Stomach (tissue), 9 donors: Measurements from ENCODE around the gene ATP9B. TPM values are rescaled to one million over a fixed set of nuclear protein-coding genes. Genes with fewer than 3 reads are reported as not detected.

Experiments used
- DNase-seq, 2 donors: peaks; one replicate each; pipeline versions ENCODE4 v3.0.0 to v3.0.0-alpha.2; 2013 to 2019
- H3K27ac ChIP-seq, 5 donors: fragments of 200-600 bp in 4 of 5; sonication (generic) in 4 of 5; one replicate each; pipeline ENCODE4 v1.5.1; 2013 to 2019; ENCODE audit warnings: mild to moderate bottlenecking in 1 of 5, moderate library complexity in 1 of 5
- H3K27me3 ChIP-seq, 3 donors: fragments of 200-600 bp; sonication (generic); one replicate each; pipeline ENCODE4 v1.5.1; 2017 to 2019; ENCODE audit warnings: mixed run types in 1 of 3
- H3K36me3 ChIP-seq, 4 donors: fragments of 200-600 bp; sonication (generic); 1 replicate in 3 of 4; 2 replicates in 1 of 4; pipeline ENCODE4 v1.5.1; 2016 to 2019
- H3K4me1 ChIP-seq, 4 donors: fragments of 200-600 bp; sonication (generic); one replicate each; pipeline ENCODE4 v1.5.1; 2016 to 2019
- H3K4me3 ChIP-seq, 4 donors: fragments of 200-600 bp; sonication (generic) in 3 of 4; one replicate each; pipeline ENCODE4 v1.5.1; 2016 to 2019; ENCODE audit warnings: mild to moderate bottlenecking in 1 of 4
- H3K9me3 ChIP-seq, 4 donors: fragments of 200-600 bp; sonication (generic); one replicate each; pipeline ENCODE4 v1.5.1; 2016 to 2019
- EP300 ChIP-seq: sonication (generic); formaldehyde crosslinking; IDR thresholded peaks from one replicate; pipeline ENCODE4 v1.6.1; 2017; ENCODE audit warnings: antibody characterized with exemption
- POLR2A ChIP-seq, 4 donors: fragments of 450-650 bp; IDR thresholded peaks; one replicate each; pipeline ENCODE4 v1.6.1; 2016; ENCODE audit warnings: antibody characterized with exemption in 4 of 4, control low read depth in 2 of 4, mild to moderate bottlenecking in 1 of 4, moderate library complexity in 1 of 4
- POLR2AphosphoS5 ChIP-seq, 3 donors: sonication (generic); formaldehyde crosslinking; IDR thresholded peaks; one replicate each; pipeline ENCODE4 v1.6.1; 2016; ENCODE audit warnings: antibody characterized with exemption in 3 of 3
- WGBS, 5 donors: extraction: QIAGEN DNeasy Blood & Tissue Kit in 3 of 5; methylation state at CpG; one replicate each; pipeline versions ENCODE4 v1.1.5 to v1.1.7; 2013 to 2018; 5-methylcytosine and 5-hydroxymethylcytosine counted together
- intact Hi-C: fragments of 100-400 bp; cut with DNase I; formaldehyde crosslinking; loops from one replicate; pipeline ENCODE4 v1.15.1; 2023; ENCODE audit warnings: low total_unique reads
- polyA plus RNA-seq, 3 donors: library from polyadenylated mRNA; stranded (reverse); fragments of 200-250 nt; gene quantifications; one replicate each; pipeline ENCODE4 v1.2.3, GENCODE V29; 2013
- total RNA-seq, 5 donors: library from RNA; depleted of rRNA; stranded (reverse); fragments of >200 nt; gene quantifications; one replicate each; pipeline versions ENCODE4 v1.1.0 to v1.2.3, GENCODE V29; 2014 to 2016
- TF ChIP-seq, protein P1 (sequence below), 7 experiments: fragments of 450-650 bp in 4 of 7; fragments of 200-600 bp in 3 of 7; sonication (generic) in 3 of 7; IDR thresholded peaks; one replicate each; pipeline ENCODE4 v1.5.1; 2016 to 2019; ENCODE audit warnings: antibody characterized with exemption in 7 of 7, control low read depth in 2 of 7, mild to moderate bottlenecking in 1 of 7
- donor health status: healthy with polysubstance abuse.
- donor health status: Bipolar disorder and iron deficiency.
- donor health status: healthy.

The ATP9B gene
- total and polyA plus RNA-seq, 8 donors = 10.6 to 128 (median 34.9) TPM

DNA sequence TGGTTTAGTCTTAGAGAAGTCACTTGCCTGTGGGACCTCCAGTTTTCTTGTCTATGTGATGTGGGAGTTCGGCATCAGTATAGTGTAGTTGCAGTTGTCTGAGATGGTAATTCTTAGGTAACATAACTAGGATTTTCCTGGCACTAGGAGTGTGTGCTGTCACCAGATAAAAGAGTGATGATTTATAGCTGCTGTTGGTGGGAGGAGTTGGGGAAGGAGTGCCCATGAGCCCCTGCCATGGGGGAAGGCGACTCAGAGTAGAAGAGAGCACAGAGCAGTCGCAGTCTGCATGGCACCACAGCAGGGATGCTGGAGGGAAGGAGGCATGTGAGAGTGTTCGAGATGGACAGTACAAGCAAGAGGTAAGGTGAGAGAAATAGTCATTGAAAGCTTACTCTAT lies 38.7 kb downstream of the ATP9B start:
- DNase-seq = no peak
- WGBS, 5 donors = 92 to 94% (median 94%) methylated on average over 4 of the region's 4 CpGs
- Histone ChIP-seq H3K36me3 (no peaks in the 10 kb centered on the region), H3K4me3 (no peak overlapping the region), H3K4me1 (peaks cover 0 to 14% (median 3%) of the 10 kb centered on the region in 4 donors), H3K27me3 (no peaks in the 10 kb centered on the region), H3K9me3 (no peaks in the 10 kb centered on the region), H3K27ac (no peak overlapping the region)
- intact Hi-C loops = no loop called here
- TF ChIP-seq POLR2A (IDR thresholded peaks at IDR 0.05) (no peak), EP300 (no peak), POLR2AphosphoS5 (IDR thresholded peaks at IDR 0.05) (no peak)
- TF ChIP-seq, protein P1, sequence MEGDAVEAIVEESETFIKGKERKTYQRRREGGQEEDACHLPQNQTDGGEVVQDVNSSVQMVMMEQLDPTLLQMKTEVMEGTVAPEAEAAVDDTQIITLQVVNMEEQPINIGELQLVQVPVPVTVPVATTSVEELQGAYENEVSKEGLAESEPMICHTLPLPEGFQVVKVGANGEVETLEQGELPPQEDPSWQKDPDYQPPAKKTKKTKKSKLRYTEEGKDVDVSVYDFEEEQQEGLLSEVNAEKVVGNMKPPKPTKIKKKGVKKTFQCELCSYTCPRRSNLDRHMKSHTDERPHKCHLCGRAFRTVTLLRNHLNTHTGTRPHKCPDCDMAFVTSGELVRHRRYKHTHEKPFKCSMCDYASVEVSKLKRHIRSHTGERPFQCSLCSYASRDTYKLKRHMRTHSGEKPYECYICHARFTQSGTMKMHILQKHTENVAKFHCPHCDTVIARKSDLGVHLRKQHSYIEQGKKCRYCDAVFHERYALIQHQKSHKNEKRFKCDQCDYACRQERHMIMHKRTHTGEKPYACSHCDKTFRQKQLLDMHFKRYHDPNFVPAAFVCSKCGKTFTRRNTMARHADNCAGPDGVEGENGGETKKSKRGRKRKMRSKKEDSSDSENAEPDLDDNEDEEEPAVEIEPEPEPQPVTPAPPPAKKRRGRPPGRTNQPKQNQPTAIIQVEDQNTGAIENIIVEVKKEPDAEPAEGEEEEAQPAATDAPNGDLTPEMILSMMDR (IDR thresholded peaks at IDR 0.05) = no peak

DNA sequence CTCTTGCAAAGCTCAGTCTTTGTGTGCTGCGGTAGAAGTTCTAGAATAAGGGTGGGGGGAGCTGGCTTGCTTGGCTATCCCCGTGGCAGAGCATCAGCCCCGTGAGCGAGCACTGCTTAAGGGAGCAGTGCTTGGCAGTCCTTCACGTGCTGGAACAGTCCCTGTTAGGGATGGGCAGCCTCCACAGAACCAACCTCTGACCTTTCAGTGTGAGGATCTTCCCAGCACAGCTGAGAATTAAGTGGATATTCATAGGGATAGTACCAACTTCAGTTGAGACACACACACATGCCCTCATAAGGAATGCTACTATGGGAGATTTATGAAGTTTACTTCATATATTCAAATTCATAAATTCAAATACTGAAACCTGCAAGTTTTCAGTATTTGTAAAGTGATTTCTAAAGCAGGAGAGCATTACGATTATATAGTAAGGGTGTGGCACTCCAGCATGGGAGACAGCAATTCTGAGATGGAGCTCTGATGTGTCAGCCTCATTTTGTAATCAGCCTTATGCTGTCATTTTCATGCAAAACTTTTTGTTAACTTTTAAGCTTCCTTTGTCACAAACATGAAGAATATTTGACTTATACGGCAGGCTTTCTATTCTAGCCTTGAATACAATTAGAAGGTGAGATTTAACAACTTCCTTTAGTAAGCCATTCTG lies 39.5 kb downstream of the ATP9B start:
- H3K36me3 ChIP-seq = peaks cover 1 to 6% (median 4%) of the 10 kb centered on the region in 4 donors
- WGBS, 5 donors = 74 to 83% (median 81%) methylated on average over 6 to 7 of the region's 7 CpGs
- H3K27me3 ChIP-seq = no peaks in the 10 kb centered on the region
- no peaks in the 10 kb centered on the region for H3K9me3 ChIP-seq
- H3K4me3 ChIP-seq = no peak overlapping the region
- H3K27ac ChIP-seq = no peak overlapping the region
- intact Hi-C loops = no loop called here
- TF ChIP-seq POLR2A (IDR thresholded peaks at IDR 0.05) (no peak), POLR2AphosphoS5 (IDR thresholded peaks at IDR 0.05) (no peak), EP300 (no peak)
- TF ChIP-seq, protein P1 (IDR thresholded peaks at IDR 0.05) = no peak
- peaks cover 0 to 14% (median 3%) of the 10 kb centered on the region in 4 donors for H3K4me1 ChIP-seq
- no peak for DNase-seq

DNA sequence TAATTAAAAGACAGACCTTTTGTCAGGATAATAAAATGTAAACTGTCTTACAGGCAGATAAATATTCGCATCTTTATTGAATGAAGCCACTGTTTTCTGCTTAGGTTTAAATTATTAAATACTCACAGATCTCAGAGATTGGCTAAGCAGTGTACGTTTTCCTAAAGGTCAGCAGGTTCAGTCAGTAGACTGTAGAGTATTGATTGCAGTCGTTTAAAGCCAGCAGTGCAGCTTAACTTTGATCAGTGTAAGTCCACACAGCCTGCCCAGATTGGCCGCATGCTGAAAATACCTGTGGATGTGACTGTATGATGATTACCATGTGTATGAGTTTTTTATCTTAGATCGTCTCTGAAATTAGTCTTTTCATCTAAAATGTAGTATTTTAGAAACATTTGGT lies 42.3 kb downstream of the ATP9B start:
- intact Hi-C loops = no loop called here
- 71 to 79% (median 74%) methylated on average over 5 of the region's 5 CpGs for WGBS, 5 donors
- Histone ChIP-seq H3K4me1 (peaks cover 0 to 14% (median 3%) of the 10 kb centered on the region in 4 donors), H3K4me3 (no peak overlapping the region), H3K27ac (no peak overlapping the region), H3K36me3 (peaks cover 8 to 18% (median 16%) of the 10 kb centered on the region in 4 donors), H3K9me3 (no peaks in the 10 kb centered on the region), H3K27me3 (no peaks in the 10 kb centered on the region)
- no peak for DNase-seq
- TF ChIP-seq POLR2A (IDR thresholded peaks at IDR 0.05) (no peak), EP300 (no peak), POLR2AphosphoS5 (IDR thresholded peaks at IDR 0.05) (no peak)
- TF ChIP-seq, protein P1 (IDR thresholded peaks at IDR 0.05) = no peak

DNA sequence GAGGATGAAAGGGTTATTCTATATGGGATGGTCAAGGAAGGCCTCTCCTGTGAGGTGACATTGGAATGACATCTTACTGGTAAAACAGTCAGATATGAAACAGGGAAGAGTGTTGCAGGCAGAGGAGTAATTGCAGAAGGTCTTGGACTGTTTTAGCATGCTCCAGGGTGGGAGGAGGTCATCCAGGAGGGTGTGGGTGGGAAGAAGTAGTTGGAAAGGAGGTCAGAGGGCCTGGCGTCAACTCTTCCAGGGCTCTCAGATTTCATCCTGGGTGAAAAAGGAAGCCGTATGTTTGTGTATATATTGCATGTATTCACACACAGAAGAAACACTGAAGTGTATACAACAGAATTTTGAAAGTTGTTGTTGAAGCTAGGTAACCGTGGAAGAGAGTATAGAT lies 48.2 kb downstream of the ATP9B start:
- no peaks in the 10 kb centered on the region for H3K4me1 ChIP-seq
- no peaks in the 10 kb centered on the region for H3K9me3 ChIP-seq
- no peak overlapping the region for H3K27ac ChIP-seq
- no peak overlapping the region for H3K4me3 ChIP-seq
- no peak for TF ChIP-seq POLR2A (IDR thresholded peaks at IDR 0.05)
- TF ChIP-seq, protein P1 (IDR thresholded peaks at IDR 0.05) = no peak
- TF ChIP-seq POLR2AphosphoS5 (IDR thresholded peaks at IDR 0.05) = no peak
- TF ChIP-seq EP300 = no peak
- intact Hi-C loops = no loop called here
- H3K36me3 ChIP-seq = peaks cover 8 to 22% (median 16%) of the 10 kb centered on the region in 4 donors
- peak in 1 of 2 donors; percentile 12 for DNase-seq
- no peaks in the 10 kb centered on the region for H3K27me3 ChIP-seq
- 65 to 75% (median 66%) methylated on average over 3 of the region's 3 CpGs for WGBS, 5 donors
